OCI-LY3 (cell line): ENCODE results near the gene C9orf72.

Source experiments
- H2AFZ ChIP-seq: fragments of 200-600, 300-600 bp; shearing (Covaris generic); 2 replicates; pipeline ENCODE4 v1.6.0; 2014; ENCODE audit warnings: antibody characterized with exemption, low read depth, low read length
- H3K27ac ChIP-seq: fragments of 200-600, 300-600 bp; sonication (generic); 2 replicates; pipeline ENCODE4 v1.5.1; 2014; ENCODE audit warnings: mild to moderate bottlenecking, low read length, moderate library complexity, mixed read lengths
- H3K27me3 ChIP-seq: fragments of 200-600, 300-600 bp; sonication (generic); 2 replicates; pipeline ENCODE4 v1.6.1; 2014; ENCODE audit warnings: low read depth, low read length, mixed read lengths
- H3K36me3 ChIP-seq: fragments of 200-600, 300-600 bp; sonication (generic); replicated peaks from 2 replicates; pipeline ENCODE3; 2014; ENCODE audit warnings: low read depth, low read length, mixed read lengths
- H3K4me1 ChIP-seq: fragments of 300-600, 200-600 bp; sonication (generic); 2 replicates; pipeline ENCODE4 v1.6.1; 2014; ENCODE audit warnings: low read length, mixed read lengths
- H3K4me2 ChIP-seq: fragments of 200-600, 300-600 bp; sonication (generic); 2 replicates; pipeline ENCODE4 v1.6.1; 2014; ENCODE audit warnings: low read length, mixed read lengths
- H3K4me3 ChIP-seq: fragments of 300-600, 200-600 bp; sonication (generic); 2 replicates; pipeline ENCODE4 v1.5.1; 2014; ENCODE audit warnings: antibody characterized with exemption, mild to moderate bottlenecking, low read length, moderate library complexity
- H3K79me2 ChIP-seq: fragments of 300-600, 200-600 bp; shearing (Covaris generic); 2 replicates; pipeline ENCODE4 v1.6.1; 2014; ENCODE audit warnings: mild to moderate bottlenecking, low read length, mixed read lengths
- H3K9ac ChIP-seq: fragments of 300-600, 200-600 bp; shearing (Covaris generic); 2 replicates; pipeline ENCODE4 v1.6.0; 2014; ENCODE audit warnings: mild to moderate bottlenecking, low read length, moderate library complexity
- H3K9me3 ChIP-seq: fragments of 200-600, 300-600 bp; shearing (Covaris generic); 2 replicates; pipeline ENCODE4 v1.6.1; 2014; ENCODE audit warnings: low read length, mixed read lengths; ENCODE audit not compliant: insufficient read depth
- H4K20me1 ChIP-seq: fragments of 200-600, 300-600 bp; sonication (generic); 2 replicates; pipeline ENCODE4 v1.6.1; 2016; ENCODE audit warnings: low read length, mixed read lengths; ENCODE audit not compliant: insufficient read depth
- EZH2phosphoT487 ChIP-seq: fragments of 200-600 bp; shearing (Covaris generic); IDR thresholded peaks from 2 replicates; pipeline ENCODE4 v1.6.1; 2018; ENCODE audit warnings: antibody characterized with exemption, mixed run types, low read depth
- TF ChIP-seq, protein P1 (sequence below): fragments of 200-600, 300-600 bp; sonication (generic); IDR thresholded peaks from 2 replicates; pipeline ENCODE4 v1.5.1; 2014; ENCODE audit warnings: antibody characterized with exemption, low read length, low read depth

C9orf72 gene

DNA sequence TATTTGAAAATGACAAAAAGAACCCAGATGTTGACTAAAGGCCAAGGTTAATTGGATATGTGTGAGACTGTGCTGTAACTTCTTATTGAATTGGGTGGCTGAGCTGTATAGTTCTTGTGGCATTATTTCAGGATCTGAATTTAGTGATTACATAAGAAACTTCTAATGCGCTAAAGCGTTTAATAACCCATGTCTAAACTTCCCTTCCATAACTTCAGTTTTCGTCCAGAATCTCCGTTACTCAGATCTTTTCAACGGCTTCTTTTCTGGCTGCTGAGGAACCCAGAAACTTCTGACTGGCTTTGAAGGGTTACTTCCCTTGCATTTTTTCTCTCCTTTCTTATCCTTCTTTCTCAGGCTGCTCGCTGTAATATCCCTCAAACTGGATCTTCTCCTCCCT lies 28.1 kb upstream of the C9orf72 start:
- Histone ChIP-seq H3K36me3 (no peaks in the 10 kb centered on the region), H3K4me2 (no peak overlapping the region), H3K4me3 (no peak overlapping the region), H3K4me1 (peaks cover 9% of the 10 kb centered on the region; the same call in 1 of the 2 replicates), H3K79me2 (no peaks in the 10 kb centered on the region), H2AFZ (no peak overlapping the region), H4K20me1 (no peaks in the 10 kb centered on the region), H3K27me3 (no peaks in the 10 kb centered on the region), H3K27ac (no peak overlapping the region), H3K9me3 (no peaks in the 10 kb centered on the region), H3K9ac (no peak overlapping the region)
- TF ChIP-seq EZH2phosphoT487, result no peak
- TF ChIP-seq, protein P1, sequence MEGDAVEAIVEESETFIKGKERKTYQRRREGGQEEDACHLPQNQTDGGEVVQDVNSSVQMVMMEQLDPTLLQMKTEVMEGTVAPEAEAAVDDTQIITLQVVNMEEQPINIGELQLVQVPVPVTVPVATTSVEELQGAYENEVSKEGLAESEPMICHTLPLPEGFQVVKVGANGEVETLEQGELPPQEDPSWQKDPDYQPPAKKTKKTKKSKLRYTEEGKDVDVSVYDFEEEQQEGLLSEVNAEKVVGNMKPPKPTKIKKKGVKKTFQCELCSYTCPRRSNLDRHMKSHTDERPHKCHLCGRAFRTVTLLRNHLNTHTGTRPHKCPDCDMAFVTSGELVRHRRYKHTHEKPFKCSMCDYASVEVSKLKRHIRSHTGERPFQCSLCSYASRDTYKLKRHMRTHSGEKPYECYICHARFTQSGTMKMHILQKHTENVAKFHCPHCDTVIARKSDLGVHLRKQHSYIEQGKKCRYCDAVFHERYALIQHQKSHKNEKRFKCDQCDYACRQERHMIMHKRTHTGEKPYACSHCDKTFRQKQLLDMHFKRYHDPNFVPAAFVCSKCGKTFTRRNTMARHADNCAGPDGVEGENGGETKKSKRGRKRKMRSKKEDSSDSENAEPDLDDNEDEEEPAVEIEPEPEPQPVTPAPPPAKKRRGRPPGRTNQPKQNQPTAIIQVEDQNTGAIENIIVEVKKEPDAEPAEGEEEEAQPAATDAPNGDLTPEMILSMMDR, result no peak

DNA sequence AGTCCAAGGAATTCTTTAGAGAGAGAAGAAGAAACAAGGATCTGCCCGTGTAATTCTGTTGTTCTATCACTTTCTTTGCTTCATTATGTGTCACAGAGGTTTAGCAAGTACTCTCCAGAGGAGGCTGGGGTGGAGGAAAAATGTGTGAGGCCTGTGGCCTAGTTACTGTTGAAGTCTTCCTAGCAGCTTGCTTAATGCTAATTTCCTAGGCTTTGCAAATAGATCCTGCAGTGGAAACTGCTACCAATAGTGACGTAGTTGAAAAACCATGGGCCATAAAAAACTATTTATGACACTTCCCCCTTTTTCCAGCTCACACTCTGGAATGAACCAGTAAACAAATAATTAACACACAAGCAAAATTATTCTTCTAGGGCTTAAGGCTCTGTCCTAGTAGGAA lies 27.0 kb upstream of the C9orf72 start:
- H3K4me1 ChIP-seq, result peaks cover 9% of the 10 kb centered on the region; the same call in 1 of the 2 replicates
- H2AFZ ChIP-seq, result peak overlapping the region; percentile 16; the same call in 1 of the 2 replicates
- no peak overlapping the region for H3K4me2 ChIP-seq
- TF ChIP-seq, protein P1, result no peak
- no peak for TF ChIP-seq EZH2phosphoT487
- H3K36me3 ChIP-seq, result no peaks in the 10 kb centered on the region
- H3K4me3 ChIP-seq, result no peak overlapping the region
- H3K79me2 ChIP-seq, result no peaks in the 10 kb centered on the region
- no peaks in the 10 kb centered on the region for H4K20me1 ChIP-seq
- no peaks in the 10 kb centered on the region for H3K27me3 ChIP-seq
- no peak overlapping the region for H3K27ac ChIP-seq
- no peaks in the 10 kb centered on the region for H3K9me3 ChIP-seq
- H3K9ac ChIP-seq, result no peak overlapping the region

DNA sequence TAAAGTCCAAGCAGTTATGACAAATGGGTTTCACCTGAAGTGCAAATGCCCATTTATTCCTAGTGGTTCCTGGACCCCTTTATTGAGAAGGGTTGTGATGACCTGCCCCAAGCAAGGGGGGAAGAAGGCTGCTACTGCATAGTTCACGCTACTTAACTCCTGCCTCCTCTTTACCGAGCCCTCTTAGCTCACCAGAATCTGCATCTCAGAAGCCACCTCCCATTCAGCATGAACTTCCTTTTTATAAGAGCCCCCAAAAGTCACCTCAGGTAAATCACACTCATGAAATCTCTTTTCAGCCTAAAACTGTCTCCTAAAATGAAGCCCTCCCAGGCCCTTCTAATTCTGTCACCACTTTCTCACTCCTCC lies 26.6 kb upstream of the C9orf72 start:
- Histone ChIP-seq H3K9ac (no peak overlapping the region), H2AFZ (peak overlapping the region; percentile 16; the same call in 1 of the 2 replicates), H3K79me2 (no peaks in the 10 kb centered on the region), H3K36me3 (no peaks in the 10 kb centered on the region), H4K20me1 (no peaks in the 10 kb centered on the region), H3K9me3 (no peaks in the 10 kb centered on the region), H3K4me2 (no peak overlapping the region), H3K27ac (no peak overlapping the region), H3K4me1 (peaks cover 9% of the 10 kb centered on the region; the same call in 1 of the 2 replicates), H3K27me3 (no peaks in the 10 kb centered on the region), H3K4me3 (no peak overlapping the region)
- no peak for TF ChIP-seq EZH2phosphoT487
- TF ChIP-seq, protein P1, result no peak

DNA sequence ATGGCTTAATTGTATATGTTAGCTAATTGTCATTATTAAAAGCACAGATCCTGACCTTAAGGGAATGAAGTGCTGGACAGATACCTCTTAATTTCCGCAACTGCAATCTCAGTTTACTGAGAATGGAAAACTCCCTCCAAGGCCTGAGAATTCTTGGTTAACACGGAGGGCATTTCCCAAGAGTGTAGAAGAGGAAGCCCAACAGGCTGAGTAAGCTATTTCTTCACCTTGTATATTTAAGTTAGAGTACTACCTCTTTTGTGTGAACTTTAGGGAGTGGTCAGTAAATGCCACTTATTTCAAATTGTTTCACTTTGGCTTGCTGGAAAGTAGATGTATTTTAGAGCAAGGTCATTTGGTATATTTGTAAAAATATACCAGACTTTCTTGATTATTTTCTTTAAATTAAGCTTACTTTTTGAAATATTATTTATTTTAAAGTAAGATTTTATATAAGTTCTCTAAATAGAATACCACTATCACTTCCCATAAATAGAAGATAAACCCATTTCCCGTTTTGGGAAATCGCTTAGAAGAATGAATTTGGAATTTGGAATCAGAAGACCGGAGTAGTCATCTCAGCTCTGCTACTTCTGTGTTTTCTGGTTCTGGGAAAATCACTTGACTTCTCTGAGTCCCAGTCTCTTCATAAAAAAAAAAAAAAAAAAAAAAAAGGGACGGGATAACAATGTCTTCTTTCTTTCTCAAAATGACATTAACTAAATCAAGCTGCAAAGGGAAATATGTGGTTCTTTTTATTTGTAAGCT lies 26.0 kb upstream of the C9orf72 start:
- Histone ChIP-seq H3K9ac (no peak overlapping the region), H4K20me1 (no peaks in the 10 kb centered on the region), H3K4me3 (no peak overlapping the region), H3K36me3 (no peaks in the 10 kb centered on the region), H3K9me3 (no peaks in the 10 kb centered on the region), H3K4me1 (peaks cover 9% of the 10 kb centered on the region; the same call in 1 of the 2 replicates), H3K27me3 (no peaks in the 10 kb centered on the region), H2AFZ (no peak overlapping the region), H3K79me2 (no peaks in the 10 kb centered on the region), H3K4me2 (no peak overlapping the region), H3K27ac (no peak overlapping the region)
- no peak for TF ChIP-seq EZH2phosphoT487
- TF ChIP-seq, protein P1, result no peak
